Activated T-cell treated with anti-CD3 and anti-CD28 coated beads for 48 hours (primary cell): ENCODE results near the gene CD33.

ENCODE experiments used
- DNase-seq: peaks from one replicate; pipeline ENCODE4 v3.0.0-alpha.2; 2020; ENCODE audit warnings: low read depth

Gene CD33

DNA sequence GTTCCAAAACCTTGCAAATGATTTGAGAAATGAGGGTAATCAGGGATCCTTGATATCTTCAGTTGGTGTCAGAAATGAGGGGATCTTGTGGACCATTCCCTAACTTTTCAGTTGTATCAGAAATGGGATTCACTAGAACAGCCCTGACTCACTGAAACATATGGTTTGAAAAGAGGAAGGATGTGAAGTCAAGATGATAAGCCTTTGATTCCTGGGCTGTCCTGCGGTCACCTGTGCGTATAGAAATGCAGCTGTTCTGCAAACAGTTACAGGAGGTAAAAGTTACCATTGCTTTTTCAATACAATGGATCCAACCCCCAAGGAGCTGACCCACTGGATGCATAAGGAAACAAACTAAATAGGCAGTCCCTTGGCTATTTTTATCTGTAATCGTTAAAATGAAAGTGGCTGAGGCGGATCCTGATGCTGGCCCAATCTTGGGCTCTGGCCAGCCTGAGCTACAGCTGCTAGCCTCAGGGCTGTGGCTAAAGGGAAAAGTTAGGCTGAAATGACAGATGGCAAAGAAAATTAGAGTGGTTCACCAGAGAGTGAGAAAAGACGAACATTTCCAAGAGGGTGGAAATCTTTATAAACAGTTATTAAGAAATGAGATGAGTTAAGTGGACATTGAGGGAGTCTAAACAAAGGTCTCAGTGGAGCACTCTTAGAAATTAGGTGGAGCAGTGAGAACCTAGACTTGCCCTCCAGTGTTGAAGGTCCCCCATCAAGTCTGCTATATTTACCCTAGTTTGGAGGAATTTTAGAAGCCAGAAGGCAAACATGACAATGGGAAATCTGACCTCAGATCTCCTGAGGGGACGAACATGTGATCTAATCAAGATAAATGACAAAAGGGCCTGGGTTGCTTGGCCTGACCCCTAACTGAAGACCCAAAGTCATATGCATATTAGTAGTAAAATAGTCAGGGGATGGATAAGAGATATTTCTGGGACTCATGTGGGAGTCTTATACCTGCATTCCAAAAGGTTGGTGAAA lies 33.6 kb downstream of the CD33 start:
- no peak for DNase-seq

DNA sequence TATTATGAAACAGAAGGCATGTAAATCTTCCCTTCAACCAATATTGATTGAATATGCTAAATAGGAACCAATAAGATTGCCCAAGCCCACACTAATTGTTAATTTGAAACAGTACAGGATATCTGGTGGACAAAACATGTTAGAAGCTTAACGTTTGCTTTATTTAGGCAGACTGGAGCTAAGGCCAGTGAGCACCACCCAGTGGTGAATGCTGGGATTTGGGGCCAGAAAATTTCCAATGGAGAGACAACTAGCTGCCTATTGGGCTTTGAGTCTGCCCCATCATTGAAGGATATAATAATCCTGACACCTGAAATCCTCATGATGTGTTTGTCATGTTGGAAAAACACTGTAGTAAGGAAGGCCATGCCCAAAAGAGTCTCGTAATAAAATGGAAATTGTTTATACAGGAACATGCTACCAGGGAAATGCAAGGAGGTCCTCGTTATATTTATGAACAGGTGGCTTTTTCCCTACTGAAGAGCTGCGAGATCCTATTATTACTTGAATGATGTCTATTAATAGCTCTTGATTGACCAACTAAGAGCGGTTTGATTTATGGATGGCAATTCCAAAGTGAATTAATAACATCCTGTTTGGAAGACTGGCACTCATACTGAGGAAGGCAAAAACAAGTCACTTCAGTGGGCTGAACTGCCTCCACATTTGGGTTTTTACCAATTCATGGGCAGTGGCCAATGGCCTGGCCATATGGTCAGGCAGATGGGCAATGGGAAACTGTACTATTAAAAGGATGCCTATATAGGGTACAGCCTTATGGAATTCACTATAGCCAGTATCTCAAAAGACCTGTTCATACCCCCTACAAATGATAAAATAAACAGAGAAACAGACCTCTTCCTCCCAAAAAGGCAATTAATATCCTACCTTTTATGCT lies 34.7 kb downstream of the CD33 start:
- DNase-seq, result peak; percentile 45

DNA sequence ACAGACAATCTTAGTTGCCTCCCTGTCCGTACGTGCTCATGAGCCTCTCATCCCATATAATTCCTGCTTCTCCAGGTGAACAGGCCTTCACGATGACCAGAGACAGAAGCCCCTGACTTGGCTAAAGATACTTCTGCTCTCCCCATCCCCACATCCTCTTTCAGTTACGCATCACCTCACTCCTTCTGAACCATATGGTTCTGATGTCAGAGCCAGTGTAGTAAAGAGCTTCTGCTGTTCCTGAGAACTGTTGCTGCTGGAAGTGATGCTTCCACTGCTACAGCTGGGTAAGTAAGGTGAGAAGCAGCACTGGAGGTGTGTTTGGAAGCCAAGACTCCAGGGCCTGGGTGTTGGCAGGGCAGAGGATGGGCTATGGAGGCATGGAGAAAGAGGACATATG lies 38.9 kb downstream of the CD33 start:
- no peak for DNase-seq

DNA sequence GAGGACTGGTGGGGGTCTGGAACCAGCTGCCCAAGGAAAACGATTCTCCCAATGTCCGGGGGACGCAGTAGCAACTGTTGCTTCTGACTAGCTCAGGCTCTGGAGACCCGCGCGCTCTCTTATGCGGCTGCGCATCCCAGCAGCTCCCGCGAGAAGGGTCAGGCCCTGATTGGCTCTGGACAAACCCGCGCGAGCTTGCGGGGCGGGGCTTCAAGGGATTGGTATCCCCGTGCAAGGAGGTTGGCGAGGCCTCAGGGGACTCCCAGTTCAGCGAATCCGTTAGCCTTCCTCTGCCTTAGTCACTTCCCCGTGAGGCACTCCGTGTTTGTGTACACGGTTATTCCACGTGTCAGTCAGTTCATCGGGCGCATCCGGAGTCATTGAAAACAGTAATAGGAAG lies 46.2 kb downstream of the CD33 start:
- no peak for DNase-seq

DNA sequence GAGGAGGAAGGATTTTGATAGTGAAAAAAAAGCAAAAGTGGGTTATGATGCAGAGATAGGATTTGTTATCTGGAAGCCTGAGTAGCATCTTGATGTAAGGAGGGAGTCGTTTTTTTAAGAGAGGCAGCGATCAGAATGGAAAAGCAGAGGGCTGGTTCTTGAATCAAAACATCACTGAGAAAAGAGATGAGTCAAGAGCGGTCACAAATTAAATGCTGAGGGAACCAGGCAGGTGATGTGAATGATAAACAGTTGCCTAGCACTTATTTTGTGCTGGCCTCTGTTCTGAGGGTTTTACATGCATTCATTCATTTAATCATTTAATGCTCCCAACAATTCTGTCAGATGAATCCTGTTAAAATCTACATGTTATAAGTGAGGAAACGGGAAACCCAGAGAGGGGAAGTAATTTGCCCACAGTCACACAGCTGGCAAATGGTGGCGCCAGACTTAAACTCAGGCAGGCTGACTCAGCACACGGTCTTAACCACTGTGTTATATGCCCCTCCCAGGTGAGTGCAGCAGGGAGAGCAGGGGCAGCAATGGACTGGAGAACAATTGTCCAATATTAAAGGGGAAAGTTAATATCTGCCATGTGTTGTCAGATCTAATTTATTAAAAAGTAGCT lies 47.4 kb downstream of the CD33 start:
- peak; percentile 12 for DNase-seq

DNA sequence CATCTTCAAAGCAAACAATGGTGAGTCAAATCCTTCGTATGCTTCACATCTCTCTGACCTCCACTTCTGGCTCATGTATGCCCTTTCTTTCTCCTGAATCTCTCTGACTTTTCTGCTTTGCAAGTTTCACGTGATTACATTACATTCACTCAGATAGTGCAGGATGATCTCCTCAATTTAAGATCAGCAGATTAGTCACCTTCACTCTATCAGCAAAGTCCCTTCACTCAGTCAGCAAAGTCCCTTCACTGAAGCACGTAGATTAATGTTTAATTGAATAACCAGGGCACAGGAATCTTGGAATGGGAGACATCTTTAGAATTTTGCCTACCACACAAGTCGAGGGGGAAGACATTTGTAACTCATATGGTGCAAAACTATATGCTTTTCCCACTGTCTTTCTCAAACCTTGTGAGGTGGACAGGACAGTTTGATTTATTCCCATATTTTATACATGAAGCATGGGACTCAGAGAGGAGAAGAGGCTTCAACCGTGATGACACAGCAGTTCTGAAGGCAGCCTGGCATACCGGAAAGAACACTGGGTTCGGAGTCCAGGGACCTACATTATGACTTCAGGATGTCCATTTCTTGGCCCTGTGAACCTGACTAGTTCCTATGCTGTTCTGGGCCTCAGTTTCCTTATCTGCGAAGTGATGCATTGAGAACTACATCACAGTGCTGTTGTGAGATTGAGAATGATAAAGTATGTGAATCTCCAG lies 49.3 kb downstream of the CD33 start:
- DNase-seq, result no peak

DNA sequence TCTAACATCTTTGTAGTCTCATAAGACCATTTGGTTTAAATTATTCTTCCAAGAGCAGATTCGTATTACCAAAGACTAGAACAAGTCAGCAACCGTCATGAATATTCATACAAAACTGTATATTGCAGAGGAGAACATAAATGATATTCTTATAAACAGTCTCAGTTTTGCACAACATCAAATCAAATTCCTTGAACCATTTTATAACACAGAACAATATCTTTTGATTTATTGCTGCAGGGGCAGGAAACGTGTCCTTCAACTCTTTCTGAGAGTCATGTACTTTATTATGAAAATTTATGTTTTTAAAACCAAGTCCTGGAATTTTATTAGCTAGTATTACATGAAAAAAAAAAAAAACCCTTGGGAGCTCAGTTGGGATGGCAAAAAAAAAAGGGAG lies 52.2 kb downstream of the CD33 start:
- DNase-seq, result no peak

DNA sequence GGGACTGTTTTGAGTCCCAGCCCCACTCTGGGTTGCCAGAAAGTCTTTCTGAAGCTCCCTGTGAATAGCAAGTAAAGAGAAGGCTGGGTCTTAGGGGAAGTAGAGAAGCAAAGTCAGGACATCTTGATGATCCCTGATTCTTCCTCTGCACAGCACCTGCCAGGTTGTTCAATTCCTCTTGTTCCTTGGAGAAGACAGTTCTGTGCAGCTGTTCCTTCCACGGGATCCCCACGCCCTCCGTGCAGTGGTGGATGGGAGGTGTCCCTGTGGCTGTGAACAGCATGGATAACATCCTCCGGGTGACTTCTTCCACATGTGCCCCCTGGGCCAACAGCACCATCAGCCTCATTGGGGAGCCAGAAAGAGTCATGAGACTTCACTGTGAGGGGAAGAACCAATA lies 57.5 kb downstream of the CD33 start:
- no peak for DNase-seq

DNA sequence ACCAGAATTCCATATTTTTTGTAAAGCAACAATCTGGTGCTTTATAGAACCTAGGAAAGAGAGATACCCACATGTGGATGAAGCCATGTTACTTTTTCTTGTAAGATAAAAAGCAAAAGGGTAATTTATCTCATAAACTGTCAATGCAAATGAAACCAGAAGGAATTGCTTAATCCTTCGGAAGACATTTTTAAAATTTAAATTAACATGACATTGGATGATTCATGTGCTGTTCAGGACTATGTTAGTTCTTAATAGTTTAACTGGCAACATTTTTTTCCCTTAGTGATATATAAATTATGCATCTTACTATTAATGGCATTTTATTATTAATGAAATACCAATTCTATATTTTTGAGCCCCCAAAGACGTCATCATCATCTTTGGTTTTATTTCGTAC lies 60.8 kb downstream of the CD33 start:
- DNase-seq, result no peak
